Cardiac septum (tissue), 1 donor: ENCODE results near the gene CHEK1. TPM values are rescaled to one million over a fixed set of nuclear protein-coding genes. Genes with fewer than 3 reads are reported as not detected.
"Not testable (repeated sequence)": the region's sequence is repeated elsewhere in the genome, so short reads cannot be mapped to it uniquely, and the experiment has no call there.

Source experiments
- DNase-seq: peaks from one replicate; pipeline ENCODE4 v3.0.0-alpha.2; 2020; ENCODE audit warnings: low spot score
- intact Hi-C: fragments of 100-400 bp; cut with DNase I; formaldehyde crosslinking; loops from one replicate; pipeline ENCODE4 v1.14.0; 2022
- long read RNA-seq: library from polyadenylated mRNA; unstranded; transcript quantifications from one replicate; pipeline ENCODE4 v2.0.0, GENCODE V29; 2021
- total RNA-seq: library from RNA; stranded (reverse); fragmentation: NEBNext Ultra II Directional; extraction: Animal tissue kit (Norgen Biotek cat#: 25700); gene quantifications from one replicate; pipeline ENCODE4 v1.2.1, GENCODE V29; 2021
- donor health status: DM: no; HTN: no; CAD: no.

The CHEK1 gene
- total RNA-seq = 1.7 TPM
- long read RNA-seq = 0 reads

GRCh38 chr11:125624756-125625213, at the start of gene CHEK1:
Gene CHEK1 (plus strand): TSS chr11:125625163. CDS start chr11:125626769, 1,606 bp downstream.
- intact Hi-C loops = loop anchor here (2.0 to 5.0 kb wide), 3 partner anchors 32 to 248 kb away; partner anchors contain the start of gene STT3A
- no peak for DNase-seq

DNA sequence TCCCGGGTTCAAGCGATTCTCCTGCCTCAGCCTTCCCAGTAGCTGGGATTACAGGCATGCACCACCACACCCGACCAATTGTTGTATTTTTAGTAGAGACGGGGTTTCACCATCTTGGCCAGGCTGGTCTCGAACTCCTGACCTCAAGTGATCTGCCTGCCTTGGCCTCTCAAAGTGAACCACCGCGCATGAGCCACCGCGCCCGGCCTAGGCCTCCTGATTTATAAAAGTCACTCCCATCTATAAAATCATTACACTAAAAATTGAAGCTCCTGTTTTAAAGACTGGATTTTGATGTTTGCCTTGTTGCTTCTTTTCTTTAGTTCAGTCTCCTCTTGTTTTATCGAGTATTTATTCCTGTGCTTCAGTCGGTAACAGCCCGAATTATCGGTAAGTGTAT, 47.8 kb upstream of the CHEK1 start:
- DNase-seq, intact Hi-C loops: not testable (repeated sequence)

- no peak for DNase-seq
- intact Hi-C loops = no loop called here
Measured at GRCh38 chr11:125578783-125579182, 46.2 kb upstream of the CHEK1 start.

DNA sequence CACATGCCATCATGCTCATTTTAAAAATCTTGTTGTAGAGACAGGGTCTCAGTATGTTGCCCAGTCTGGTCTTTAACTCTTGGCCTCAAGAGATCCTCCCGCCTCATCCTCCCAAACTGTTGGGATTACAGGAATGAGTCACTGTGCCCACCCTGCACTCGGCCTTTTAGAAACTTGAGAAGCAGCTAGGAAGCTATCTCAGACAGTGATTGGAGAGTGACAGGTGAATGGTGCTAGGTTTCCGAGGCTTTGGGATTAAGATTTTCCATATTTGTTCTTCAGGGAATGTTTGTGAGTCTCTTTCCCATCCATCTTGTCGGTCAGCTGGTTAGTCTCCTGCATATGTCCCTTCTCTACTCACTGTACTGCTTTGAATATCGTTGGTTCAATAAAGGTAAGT, 45.2 kb upstream of the CHEK1 start:
- intact Hi-C loops = no loop called here
- DNase-seq = no peak

DNA sequence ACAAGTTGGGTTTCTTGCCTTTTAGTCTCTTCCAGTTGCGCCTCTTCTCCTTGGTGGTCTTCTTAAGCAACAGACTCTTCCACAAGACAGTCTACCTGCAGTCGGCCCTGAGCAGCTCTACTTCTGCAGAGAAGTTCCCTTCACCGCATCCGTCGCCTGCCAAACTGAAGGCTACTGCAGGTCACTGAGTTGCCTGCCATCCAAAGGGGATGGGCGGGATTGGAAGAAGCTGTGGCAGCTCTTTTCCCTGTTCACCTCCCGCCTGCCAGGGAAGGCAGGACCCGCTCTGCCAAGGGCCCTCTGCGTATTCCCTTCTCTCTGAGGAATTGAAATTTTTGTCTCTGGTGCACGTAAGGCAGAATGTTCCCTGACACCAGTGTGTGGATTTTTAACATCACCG, 41.5 kb upstream of the CHEK1 start:
- intact Hi-C loops = no loop called here
- no peak for DNase-seq

GRCh38 chr11:125585487-125585886, 39.5 kb upstream of the CHEK1 start:
- DNase-seq = no peak
- intact Hi-C loops = no loop called here

DNA sequence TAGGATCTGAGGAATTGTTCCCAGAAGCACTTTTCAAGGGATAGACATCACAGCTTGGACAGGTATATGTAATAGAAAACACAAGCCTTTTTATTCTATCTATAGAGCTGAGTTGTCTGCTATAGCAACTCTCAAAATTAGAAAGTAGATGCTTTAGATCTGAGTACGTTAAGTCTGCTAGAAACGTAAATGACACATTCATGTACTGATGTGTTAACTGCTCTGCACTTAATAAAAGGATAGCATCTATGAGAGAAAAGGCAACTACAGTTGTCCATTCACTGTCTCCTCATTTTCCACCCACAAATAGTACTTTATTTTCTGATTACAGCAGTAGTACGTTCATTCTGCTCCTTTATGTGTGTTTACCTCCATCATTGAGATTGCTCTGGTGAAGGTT, 38.3 kb upstream of the CHEK1 start:
- no peak for DNase-seq
- intact Hi-C loops = no loop called here

GRCh38 chr11:125587480-125587879, 37.5 kb upstream of the CHEK1 start:
- intact Hi-C loops = no loop called here

GRCh38 chr11:125588505-125588904, 36.5 kb upstream of the CHEK1 start:
- intact Hi-C loops = no loop called here
- DNase-seq = no peak

More at GRCh38 chr11:125587480-125587879, 37.5 kb upstream of the CHEK1 start:
- no peak for DNase-seq

DNA sequence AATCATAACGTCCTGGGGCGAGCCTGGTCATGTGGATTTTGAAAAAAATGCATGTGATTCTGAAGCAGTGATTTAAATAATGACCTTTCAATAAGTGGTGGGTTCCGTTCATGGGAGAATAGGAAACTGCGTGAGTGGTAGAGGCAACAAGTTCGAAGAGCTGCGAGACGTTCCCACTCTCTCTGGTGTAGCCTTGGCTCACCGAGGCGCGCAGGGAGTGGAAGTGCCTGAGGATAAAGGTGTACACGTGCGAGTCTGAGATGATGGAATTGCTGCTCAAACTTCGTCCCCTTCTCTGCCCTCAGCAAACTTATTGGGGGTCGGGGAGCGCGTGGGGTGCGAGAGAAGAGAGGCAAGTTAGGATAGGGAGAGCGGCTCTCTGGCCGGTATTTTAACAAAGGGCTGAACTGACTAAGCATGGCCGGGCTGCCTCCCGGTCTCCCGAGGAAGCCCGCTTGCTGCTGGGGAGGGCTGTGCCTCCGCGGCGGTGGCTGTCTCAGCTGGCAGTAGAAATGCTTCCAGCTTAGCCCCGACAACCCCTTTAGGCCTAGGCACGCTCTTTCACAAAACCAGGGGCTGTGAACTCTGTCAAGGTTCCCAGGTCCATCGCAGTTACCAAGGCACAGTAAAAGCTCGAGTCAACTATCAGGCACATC, 33.2 kb upstream of the CHEK1 start:
- intact Hi-C loops = loop anchor here (2.0 to 10.0 kb wide), 2 partner anchors 33 to 623 kb away; partner anchors contain the start of genes CHEK1, FAM118B and RPUSD4
- DNase-seq = no peak

DNA sequence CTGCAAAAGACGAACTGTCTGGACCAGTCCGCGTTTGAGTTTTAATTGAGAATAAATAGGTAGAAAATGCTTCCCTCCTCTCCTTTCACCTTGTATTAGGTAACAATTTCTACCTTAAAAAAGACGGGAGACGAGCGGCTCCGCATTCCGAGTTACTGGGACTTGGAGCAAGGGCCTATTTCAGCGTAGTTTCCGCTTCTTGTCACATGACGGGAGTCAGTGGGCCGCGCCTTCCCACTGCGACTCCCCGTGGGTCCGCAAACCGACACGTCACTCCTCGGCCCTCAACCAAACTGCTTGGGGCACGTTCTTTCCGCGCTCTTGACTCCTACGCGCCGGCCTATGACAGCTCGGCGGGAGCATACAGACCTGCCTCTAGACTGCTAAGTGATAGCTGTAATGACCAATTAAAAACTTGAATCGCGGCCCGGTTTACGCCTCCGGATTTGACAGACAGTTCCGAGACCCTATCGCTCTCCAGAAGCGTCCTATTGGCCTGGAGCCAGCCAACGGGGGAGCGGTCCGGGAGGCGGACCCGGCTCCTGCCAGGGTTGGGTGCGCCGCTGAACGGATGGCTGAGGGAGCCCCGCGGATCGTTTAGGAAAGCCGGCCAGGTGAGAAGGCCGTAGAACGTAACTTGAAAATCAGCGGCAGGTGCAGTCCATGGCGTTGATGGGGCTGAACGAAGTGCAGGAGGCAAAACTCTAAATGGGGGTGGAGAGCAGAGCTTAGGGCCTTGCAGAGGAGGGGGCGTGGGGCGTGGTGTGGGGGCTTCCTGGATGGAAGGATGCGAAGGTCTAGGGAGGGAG, 32.5 kb upstream of the CHEK1 start, which contains the start of gene STT3A:
Gene STT3A (plus strand): TSS at position 548 of the 809 bp plus-strand sequence. CDS start 3,064 bp downstream, outside the sequence.
- intact Hi-C loops = loop anchor here (2.0 to 10.0 kb wide), 2 partner anchors 32 to 622 kb away; partner anchors contain the start of genes CHEK1, FAM118B and RPUSD4
- peak; percentile 100 for DNase-seq

GRCh38 chr11:125593114-125593820, 31.7 kb upstream of the CHEK1 start:
- DNase-seq = no peak
- intact Hi-C loops = loop anchor here (2.0 to 10.0 kb wide), 2 partner anchors 32 to 622 kb away; partner anchors contain the start of genes CHEK1, FAM118B and RPUSD4

DNA sequence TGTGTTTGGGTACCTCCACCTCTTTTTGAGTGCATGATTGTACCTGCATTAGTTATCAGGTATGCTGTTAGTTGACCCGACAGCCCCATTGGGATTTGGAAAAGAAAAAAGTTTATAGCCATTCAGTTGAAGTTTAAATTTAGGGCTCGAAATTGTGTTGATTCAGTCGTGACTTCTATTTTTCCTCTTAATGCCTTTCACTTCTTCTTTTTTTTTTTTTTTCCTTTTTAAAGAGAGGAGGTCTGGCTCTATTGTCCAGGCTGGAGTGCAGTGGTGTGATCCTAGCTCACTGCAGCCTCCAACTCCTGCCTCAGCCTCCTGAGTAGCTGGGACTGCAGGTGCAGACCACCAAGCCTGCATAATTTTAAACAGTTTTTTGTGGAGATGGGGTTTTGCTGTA, 30.0 kb upstream of the CHEK1 start:
- intact Hi-C loops = loop anchor here (10.0 kb wide), 1 partner anchor 620 kb away; the partner anchor contains the start of genes FAM118B and RPUSD4
- no peak for DNase-seq

DNA sequence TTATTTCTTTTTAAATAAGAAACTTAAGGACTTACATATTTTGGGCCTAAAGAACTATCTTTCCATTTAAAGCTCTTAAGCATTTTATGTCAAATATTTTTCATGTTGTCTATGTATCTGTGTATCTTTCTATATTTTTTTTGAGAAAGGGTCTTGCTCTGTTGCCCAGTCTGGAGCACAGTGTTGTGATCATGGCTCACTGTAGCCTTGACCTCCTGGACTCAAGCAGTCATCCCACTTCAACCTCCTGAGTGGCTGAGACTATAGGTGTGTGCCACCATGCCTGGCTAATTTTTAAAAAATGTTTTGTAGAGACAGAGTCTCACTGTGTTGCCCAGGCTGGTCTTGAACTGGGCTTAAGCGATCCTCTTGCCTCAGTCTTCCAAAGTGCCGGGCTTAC, 24.3 kb upstream of the CHEK1 start:
- intact Hi-C loops = no loop called here

DNA sequence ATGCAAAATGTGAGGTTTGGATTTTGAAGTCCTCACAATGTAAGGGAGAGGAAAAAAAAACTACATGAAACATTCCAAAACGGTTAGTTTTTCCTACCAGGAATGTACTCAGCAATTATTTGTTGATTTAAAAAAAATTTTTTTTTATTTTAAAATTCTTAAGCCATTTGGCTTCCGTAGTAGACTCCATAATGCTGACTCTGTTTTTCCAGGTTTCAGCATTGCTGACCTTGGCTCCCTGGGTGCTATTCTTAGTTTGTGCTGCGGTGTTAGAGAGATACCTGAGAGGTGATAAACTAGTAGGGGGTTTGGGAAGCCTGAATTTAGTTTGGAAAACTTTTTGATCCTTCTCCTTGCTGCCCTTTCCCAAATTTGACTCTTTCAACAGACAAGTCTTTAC, 21.8 kb upstream of the CHEK1 start:
- intact Hi-C loops = no loop called here
- no peak for DNase-seq

More for the DNA sequence above, 24.3 kb upstream of the CHEK1 start:
- DNase-seq = no peak

GRCh38 chr11:125605417-125605816, 19.5 kb upstream of the CHEK1 start:
- DNase-seq = no peak
- intact Hi-C loops = no loop called here

GRCh38 chr11:125609545-125609944, 15.4 kb upstream of the CHEK1 start:
- intact Hi-C loops = no loop called here
- DNase-seq = no peak

DNA sequence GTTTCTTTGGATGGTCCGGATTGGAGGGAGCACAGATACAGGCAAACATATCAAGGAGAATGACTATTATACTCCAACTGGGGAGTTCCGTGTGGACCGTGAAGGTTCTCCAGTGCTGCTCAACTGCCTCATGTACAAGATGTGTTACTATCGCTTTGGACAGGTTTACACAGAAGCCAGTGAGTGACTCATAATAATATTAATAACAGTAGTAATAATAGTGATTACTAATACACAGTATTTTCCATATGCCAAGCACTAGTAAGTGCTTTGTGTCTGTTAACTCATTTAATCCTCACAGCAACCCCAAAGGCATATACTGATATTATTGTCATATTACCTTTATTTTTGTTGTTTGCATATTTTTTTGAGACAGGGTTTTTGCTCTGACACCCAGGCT, 6.6 kb upstream of the CHEK1 start:
- no peak for DNase-seq
- intact Hi-C loops = no loop called here

DNA sequence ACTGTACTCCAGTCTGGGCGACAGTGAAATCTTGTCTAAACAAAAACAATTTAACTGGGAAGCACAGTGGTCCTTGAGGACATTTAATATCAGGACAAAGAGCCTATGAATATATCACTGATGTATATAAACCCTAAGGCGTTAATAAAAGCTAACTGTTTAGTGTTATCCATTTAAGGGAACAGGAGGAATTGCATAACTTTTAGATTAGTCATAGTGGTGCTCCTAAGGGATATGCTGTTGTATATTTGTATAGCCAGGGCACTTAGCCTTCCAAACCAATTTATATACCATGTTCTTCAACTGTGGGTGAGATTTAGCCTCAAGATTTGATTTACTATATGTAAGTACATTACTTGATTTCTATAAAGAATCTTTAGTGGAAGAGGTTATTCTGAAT, 3.0 kb upstream of the CHEK1 start:
- intact Hi-C loops = no loop called here
- DNase-seq = no peak

GRCh38 chr11:125623064-125623463, 1.9 kb upstream of the CHEK1 start:
- intact Hi-C loops = no loop called here
- no peak for DNase-seq
